NT2/D1 (cell line): ENCODE measurements around the gene NRXN3.

Source experiments
- SUZ12 ChIP-seq: IDR thresholded peaks from 2 replicates; pipeline ENCODE4 v1.6.1; 2011; ENCODE audit not compliant: insufficient read length, insufficient read depth; ENCODE audit errors: extremely low read depth
- YY1 ChIP-seq: IDR thresholded peaks from 2 replicates; pipeline ENCODE4 v1.6.1; 2011; ENCODE audit not compliant: insufficient read length, insufficient read depth
- ZNF274 ChIP-seq: IDR thresholded peaks from 2 replicates; pipeline ENCODE4 v1.6.1; 2011; ENCODE audit warnings: mild to moderate bottlenecking, low read depth, low read length

DNA sequence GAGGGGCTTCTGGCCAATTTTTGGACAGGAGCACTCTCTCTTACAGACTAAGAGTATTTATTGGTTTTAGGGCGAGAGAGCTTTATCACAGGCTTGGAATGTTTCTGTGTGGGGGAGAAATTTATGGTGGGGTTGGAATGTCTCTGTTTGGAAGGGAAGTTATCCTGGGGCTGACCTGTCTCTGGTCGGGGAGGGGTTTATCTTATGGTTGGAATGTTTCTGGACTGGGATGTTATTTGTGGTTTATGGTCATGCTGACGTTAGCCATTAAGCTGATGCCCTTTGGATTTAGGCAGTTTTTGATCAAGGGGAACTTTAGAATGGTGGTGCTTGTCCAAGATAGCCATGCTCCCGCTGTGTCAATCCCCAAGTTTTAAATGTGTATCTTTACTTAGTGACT is 1426.4 kb downstream of the NRXN3 start:
- TF ChIP-seq YY1 (no peak), SUZ12 (no peak), ZNF274 (no peak)
